Neutrophil (primary cell): Measurements from ENCODE around the gene CYP2S1.
"Not testable (repeated sequence)": the region's sequence is repeated elsewhere in the genome, so short reads cannot be mapped to it uniquely, and the experiment has no call there.

Experiments
- H3K27ac ChIP-seq: fragments of 200-600 bp; sonication (generic); 2 replicates; pipeline ENCODE4 v1.5.1; 2016; ENCODE audit warnings: mild to moderate bottlenecking, moderate library complexity
- H3K27me3 ChIP-seq: fragments of 200-600 bp; sonication (generic); 2 replicates; pipeline ENCODE4 v1.6.0; 2016; ENCODE audit warnings: mild to moderate bottlenecking
- H3K36me3 ChIP-seq: fragments of 200-600 bp; sonication (generic); 2 replicates; pipeline ENCODE4 v1.5.1; 2017
- H3K4me1 ChIP-seq, 2 experiments: fragments of 200-600 bp in 1 of 2; sonication (generic) in 1 of 2; 1 replicate in 1 of 2; 2 replicates in 1 of 2; pipeline versions ENCODE4 v1.5.1 to v1.6.1; 2013 to 2016; ENCODE audit warnings: low read depth in 1 of 2, low read length in 1 of 2, mild to moderate bottlenecking in 1 of 2, moderate library complexity in 1 of 2; ENCODE audit not compliant: control insufficient read depth in 1 of 2, insufficient read depth in 1 of 2
- H3K4me3 ChIP-seq, 2 experiments: fragments of 200-600 bp in 1 of 2; sonication (generic) in 1 of 2; 1 replicate in 1 of 2; 2 replicates in 1 of 2; pipeline ENCODE4 v1.5.1; 2013 to 2016; ENCODE audit warnings: low read depth in 1 of 2, low read length in 1 of 2, mild to moderate bottlenecking in 1 of 2, moderate library complexity in 1 of 2
- H3K9me3 ChIP-seq: fragments of 200-600 bp; sonication (generic); 2 replicates; pipeline ENCODE4 v1.5.1; 2016
- TF ChIP-seq, protein P1 (sequence below): fragments of 200-600 bp; sonication (generic); IDR thresholded peaks from 2 replicates; pipeline ENCODE4 v1.5.1; 2016; ENCODE audit warnings: antibody characterized with exemption

CYP2S1 gene, protein sequence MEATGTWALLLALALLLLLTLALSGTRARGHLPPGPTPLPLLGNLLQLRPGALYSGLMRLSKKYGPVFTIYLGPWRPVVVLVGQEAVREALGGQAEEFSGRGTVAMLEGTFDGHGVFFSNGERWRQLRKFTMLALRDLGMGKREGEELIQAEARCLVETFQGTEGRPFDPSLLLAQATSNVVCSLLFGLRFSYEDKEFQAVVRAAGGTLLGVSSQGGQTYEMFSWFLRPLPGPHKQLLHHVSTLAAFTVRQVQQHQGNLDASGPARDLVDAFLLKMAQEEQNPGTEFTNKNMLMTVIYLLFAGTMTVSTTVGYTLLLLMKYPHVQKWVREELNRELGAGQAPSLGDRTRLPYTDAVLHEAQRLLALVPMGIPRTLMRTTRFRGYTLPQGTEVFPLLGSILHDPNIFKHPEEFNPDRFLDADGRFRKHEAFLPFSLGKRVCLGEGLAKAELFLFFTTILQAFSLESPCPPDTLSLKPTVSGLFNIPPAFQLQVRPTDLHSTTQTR

DNA sequence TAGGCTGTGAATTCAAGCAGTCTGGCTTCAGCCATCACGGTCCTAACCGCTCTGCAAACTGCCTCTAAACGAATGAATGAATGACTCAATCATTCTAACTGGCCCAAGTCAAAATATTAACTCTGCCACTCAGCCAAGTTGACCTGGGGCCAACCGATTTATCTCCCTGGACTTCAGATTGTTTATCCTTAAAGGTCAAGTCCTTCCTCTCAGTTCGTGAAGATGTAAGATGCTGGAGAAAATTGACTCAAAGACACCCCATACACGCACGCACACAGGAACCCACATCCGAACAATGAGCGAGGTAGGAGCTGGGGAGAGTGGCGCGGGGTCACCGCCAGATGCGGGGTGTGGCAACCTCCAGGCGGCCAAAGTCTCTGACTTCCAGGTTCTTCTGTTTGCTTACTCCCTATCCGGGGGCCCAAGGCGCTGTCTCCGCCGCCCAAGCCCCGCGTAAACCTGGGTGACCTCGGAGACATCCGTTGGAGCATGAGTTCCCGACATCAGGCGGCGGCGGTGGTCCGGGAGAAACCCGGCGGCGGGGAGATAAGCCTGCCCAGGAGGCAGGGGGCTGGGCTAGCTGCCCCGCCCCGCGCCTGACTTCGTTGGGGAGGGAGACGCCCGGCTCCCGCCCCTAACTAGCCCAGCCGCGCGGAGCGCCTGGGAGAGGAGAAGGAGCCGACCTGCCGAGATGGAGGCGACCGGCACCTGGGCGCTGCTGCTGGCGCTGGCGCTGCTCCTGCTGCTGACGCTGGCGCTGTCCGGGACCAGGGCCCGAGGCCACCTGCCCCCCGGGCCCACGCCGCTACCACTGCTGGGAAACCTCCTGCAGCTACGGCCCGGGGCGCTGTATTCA lies at the start of gene CYP2S1:
TSS of gene CYP2S1 (plus strand) at position 646 of the 856 bp plus-strand sequence. CDS start at position 692, 46 bp downstream.
- H3K27ac ChIP-seq, result no peak within 1 kb of the TSS
- no peaks in the 10 kb centered on the region for H3K36me3 ChIP-seq
- TF ChIP-seq, protein P1, sequence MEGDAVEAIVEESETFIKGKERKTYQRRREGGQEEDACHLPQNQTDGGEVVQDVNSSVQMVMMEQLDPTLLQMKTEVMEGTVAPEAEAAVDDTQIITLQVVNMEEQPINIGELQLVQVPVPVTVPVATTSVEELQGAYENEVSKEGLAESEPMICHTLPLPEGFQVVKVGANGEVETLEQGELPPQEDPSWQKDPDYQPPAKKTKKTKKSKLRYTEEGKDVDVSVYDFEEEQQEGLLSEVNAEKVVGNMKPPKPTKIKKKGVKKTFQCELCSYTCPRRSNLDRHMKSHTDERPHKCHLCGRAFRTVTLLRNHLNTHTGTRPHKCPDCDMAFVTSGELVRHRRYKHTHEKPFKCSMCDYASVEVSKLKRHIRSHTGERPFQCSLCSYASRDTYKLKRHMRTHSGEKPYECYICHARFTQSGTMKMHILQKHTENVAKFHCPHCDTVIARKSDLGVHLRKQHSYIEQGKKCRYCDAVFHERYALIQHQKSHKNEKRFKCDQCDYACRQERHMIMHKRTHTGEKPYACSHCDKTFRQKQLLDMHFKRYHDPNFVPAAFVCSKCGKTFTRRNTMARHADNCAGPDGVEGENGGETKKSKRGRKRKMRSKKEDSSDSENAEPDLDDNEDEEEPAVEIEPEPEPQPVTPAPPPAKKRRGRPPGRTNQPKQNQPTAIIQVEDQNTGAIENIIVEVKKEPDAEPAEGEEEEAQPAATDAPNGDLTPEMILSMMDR, result no peak
- peaks cover 58% of the 10 kb centered on the region for H3K27me3 ChIP-seq
- H3K4me1 ChIP-seq, result no peaks in the 10 kb centered on the region
- H3K4me3 ChIP-seq, result no peak within 1 kb of the TSS
- no peaks in the 10 kb centered on the region for H3K9me3 ChIP-seq

DNA sequence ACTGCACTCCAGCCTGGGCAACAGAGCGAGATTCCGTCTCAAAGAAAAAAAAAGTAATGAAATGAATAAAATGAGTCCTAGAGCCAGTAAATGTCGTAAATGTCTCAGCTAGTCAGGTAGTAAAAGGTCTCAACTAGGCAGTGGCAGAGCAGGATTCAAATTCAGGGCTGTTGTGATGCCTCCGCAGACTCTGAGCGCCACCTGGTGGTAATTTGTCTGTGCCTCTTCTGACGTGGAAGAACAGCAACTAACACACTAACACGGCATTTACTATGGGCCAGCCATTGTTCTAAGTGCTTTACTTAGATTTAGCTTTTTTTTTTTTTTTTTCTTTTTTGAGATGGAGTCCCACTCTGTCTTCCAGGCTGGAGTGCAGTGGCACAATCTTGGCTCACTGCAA lies 48.6 kb upstream of the CYP2S1 start:
- Histone ChIP-seq H3K4me1 (no peaks in the 10 kb centered on the region), H3K27me3 (peaks cover 15% of the 10 kb centered on the region), H3K4me3 (no peak overlapping the region), H3K36me3 (no peaks in the 10 kb centered on the region), H3K9me3 (no peaks in the 10 kb centered on the region), H3K27ac (no peak overlapping the region)
- TF ChIP-seq, protein P1, result peak; percentile 58

DNA sequence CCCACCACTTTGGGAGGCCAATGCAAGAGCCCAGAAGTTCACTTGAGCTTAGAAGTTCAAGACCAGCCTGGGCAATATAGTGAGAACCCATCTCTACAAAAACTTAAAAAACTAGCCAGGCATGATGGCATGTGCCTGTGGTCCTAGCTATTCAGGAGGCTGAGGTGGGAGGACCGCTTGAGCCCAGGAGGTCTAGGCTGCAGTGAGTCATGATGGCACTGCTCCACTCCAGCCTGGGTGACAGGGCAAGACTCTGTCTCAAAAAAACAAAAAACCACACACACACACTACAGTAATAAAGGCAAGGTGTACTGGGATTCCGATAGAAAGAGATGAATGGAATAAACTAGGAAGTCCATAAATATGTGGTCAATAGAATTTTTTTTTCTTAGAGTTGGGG lies 43.2 kb upstream of the CYP2S1 start:
- H3K27ac ChIP-seq, result no peak overlapping the region
- no peaks in the 10 kb centered on the region for H3K9me3 ChIP-seq
- H3K4me1 ChIP-seq, result no peaks in the 10 kb centered on the region
- TF ChIP-seq, protein P1, result no peak
- H3K36me3 ChIP-seq, result no peaks in the 10 kb centered on the region
- H3K27me3 ChIP-seq, result peaks cover 15% of the 10 kb centered on the region
- H3K4me3 ChIP-seq, result no peak overlapping the region

DNA sequence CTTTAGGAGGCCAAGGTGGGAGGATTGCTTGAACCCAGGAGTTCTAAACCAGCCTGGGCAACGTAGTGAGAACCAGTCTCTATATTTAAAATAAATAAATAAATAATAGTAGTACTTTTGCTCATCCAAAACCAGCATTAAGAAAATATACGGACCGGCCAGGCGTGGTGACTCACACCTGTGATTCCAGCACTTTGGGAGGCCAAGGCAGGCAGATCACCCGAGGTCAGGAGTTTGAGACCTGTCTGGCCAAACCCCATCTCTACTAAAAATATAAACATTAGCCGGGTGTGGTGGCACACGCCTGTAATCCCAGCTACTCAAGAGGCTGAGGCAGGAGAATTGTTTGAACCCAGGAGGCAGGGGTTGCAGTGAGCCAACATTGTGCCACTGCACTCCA lies 42.0 kb upstream of the CYP2S1 start:
- H3K36me3 ChIP-seq, H3K4me3 ChIP-seq, H3K9me3 ChIP-seq, H3K4me1 ChIP-seq, H3K27me3 ChIP-seq, H3K27ac ChIP-seq: not testable (repeated sequence)

DNA sequence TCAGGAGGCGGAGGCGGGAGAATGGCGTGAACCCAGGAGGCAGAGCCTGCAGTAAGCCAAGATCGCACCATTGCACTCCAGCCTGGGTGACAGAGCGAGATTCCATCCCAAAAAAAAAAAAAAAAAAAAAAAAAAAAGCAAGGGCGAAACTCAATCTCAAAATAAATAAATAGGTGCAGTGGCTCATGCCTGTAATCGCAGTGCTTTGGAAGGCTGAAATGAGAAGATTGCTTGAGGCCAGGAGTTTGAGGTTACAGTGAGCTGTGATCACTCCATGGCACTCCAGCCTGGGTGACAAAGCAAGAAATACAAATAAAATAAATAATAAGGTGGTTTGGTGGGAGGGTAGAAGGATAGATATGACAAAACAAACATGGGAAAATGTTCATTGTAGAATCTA lies 39.0 kb upstream of the CYP2S1 start:
- no peaks in the 10 kb centered on the region for H3K4me1 ChIP-seq

More for the DNA sequence above, 39.0 kb upstream of the CYP2S1 start:
- H3K9me3 ChIP-seq, result no peaks in the 10 kb centered on the region
- H3K27me3 ChIP-seq, result no peaks in the 10 kb centered on the region
- H3K4me3 ChIP-seq, result no peak overlapping the region
- TF ChIP-seq, protein P1, result no peak
- H3K36me3 ChIP-seq, result no peaks in the 10 kb centered on the region
- H3K27ac ChIP-seq, result no peak overlapping the region
